HL-60 (cell line): ENCODE results near the gene CD4.

Source experiments
- DNase-seq, 2 experiments: peaks; one replicate each; pipeline ENCODE4 v3.0.0-alpha.2; 2010 to 2020; ENCODE audit warnings: low read depth in 1 of 2, low spot score in 1 of 2
- H3K27ac ChIP-seq: fragments of 250-450 bp; sonication (Bioruptor Pico); replicated peaks from 2 replicates; pipeline ENCODE4 v1.5.1; 2020; ENCODE audit warnings: mild to moderate bottlenecking, moderate library complexity
- H3K27me3 ChIP-seq: fragments of 250-450 bp; sonication (Bioruptor Pico); 2 replicates; pipeline ENCODE4 v1.5.1; 2021; ENCODE audit warnings: mild to moderate bottlenecking, moderate library complexity; ENCODE audit not compliant: insufficient read depth, poor library complexity, severe bottlenecking
- H3K4me3 ChIP-seq: replicated peaks from 2 replicates; pipeline ENCODE4 v1.5.1; 2011; ENCODE audit warnings: mild to moderate bottlenecking, control low read depth, low read length; ENCODE audit not compliant: insufficient read depth
- GABPA ChIP-seq: IDR thresholded peaks from 2 replicates; pipeline ENCODE4 v1.6.1; 2012; ENCODE audit warnings: low read depth
- POLR2AphosphoS5 ChIP-seq: IDR thresholded peaks from 2 replicates; pipeline ENCODE4 v1.6.1; 2012; ENCODE audit warnings: low read depth
- REST ChIP-seq: IDR thresholded peaks from 2 replicates; pipeline ENCODE4 v1.6.1; 2012; ENCODE audit warnings: low read depth; ENCODE audit not compliant: insufficient replicate concordance
- SPI1 ChIP-seq: IDR thresholded peaks from 2 replicates; pipeline ENCODE4 v1.6.1; 2012; ENCODE audit warnings: low read depth, mild to moderate bottlenecking, borderline replicate concordance
- TF ChIP-seq, protein P1 (sequence below): IDR thresholded peaks from one replicate; pipeline ENCODE4 v1.5.1; 2011; ENCODE audit warnings: low read length, control low read depth, inconsistent platforms; ENCODE audit not compliant: insufficient read depth

CD4 gene

GRCh38 chr12:6837370-6838060, 48.2 kb downstream of the CD4 start:
- Histone ChIP-seq H3K4me3 (no peak overlapping the region), H3K27me3 (no peaks in the 10 kb centered on the region), H3K27ac (no peak overlapping the region)
- TF ChIP-seq GABPA = no peak
- no peak for DNase-seq

DNA sequence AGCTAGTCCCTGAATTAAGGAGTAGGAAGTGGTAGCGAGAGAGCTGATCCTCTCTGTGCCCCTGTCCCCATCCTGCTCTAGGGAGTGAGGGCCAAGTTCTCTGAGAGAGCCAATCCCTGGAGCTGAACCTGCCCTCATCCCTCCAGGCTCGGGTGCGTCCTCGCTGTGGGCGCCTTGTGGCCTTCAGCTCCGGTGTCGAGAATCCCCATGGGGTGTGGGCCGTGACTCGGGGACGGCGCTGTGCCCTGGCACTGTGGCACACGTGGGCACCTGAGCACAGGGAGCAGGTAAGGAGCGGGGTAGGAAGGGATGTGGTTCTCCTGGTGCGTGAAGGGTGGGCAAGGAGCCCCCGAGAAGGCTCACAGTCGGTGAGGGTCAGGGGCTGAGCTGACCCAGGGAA, 49.5 kb downstream of the CD4 start:
- DNase-seq = no peak
- no peaks in the 10 kb centered on the region for H3K27me3 ChIP-seq
- H3K27ac ChIP-seq = no peak overlapping the region
- no peak overlapping the region for H3K4me3 ChIP-seq
- TF ChIP-seq GABPA (no peak), REST (no peak), POLR2AphosphoS5 (no peak), SPI1 (no peak)
- TF ChIP-seq, protein P1, sequence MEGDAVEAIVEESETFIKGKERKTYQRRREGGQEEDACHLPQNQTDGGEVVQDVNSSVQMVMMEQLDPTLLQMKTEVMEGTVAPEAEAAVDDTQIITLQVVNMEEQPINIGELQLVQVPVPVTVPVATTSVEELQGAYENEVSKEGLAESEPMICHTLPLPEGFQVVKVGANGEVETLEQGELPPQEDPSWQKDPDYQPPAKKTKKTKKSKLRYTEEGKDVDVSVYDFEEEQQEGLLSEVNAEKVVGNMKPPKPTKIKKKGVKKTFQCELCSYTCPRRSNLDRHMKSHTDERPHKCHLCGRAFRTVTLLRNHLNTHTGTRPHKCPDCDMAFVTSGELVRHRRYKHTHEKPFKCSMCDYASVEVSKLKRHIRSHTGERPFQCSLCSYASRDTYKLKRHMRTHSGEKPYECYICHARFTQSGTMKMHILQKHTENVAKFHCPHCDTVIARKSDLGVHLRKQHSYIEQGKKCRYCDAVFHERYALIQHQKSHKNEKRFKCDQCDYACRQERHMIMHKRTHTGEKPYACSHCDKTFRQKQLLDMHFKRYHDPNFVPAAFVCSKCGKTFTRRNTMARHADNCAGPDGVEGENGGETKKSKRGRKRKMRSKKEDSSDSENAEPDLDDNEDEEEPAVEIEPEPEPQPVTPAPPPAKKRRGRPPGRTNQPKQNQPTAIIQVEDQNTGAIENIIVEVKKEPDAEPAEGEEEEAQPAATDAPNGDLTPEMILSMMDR = no peak

DNA sequence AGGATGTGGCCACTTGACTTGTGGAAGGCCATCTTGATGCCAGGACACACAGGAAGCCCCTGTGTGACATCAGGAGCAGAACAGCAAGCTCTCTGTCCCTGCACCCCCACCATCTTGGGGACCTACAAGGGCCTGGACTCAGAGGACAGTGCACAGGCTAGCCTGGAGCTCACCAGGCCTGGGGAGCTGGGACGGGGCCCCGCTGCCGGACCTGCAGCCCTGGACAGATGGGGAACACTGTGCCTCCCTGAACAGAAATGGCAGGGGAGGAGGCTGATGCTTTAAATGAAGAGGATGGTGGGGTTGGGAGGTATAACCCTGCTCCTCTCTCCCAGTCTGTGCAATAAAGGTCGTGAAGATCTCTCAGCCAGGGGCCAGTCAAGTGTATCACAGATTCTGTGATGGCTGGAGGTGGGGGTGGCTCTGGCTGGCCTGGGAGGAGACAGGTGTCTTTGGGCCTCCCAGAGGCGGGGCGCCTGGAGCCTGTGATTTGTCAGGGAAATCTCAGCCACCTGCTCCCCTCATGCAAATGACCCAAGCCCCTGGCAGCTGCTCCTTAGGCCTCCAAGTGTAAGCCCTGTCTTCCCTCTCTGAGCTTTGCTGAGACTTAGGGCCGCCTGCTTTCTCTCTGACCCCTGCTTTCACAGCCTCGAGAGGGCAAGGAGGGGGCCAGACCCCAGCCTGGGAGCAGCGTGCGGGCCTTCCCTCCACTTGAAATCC, 50.3 kb downstream of the CD4 start:
- H3K27me3 ChIP-seq = no peaks in the 10 kb centered on the region
- no peak for DNase-seq
- no peak overlapping the region for H3K27ac ChIP-seq
- H3K4me3 ChIP-seq = no peak overlapping the region
- TF ChIP-seq SPI1 = no peak
- TF ChIP-seq, protein P1 = no peak

GRCh38 chr12:6840330-6840729, 51.0 kb downstream of the CD4 start:
- Histone ChIP-seq H3K27me3 (no peaks in the 10 kb centered on the region), H3K4me3 (no peak overlapping the region), H3K27ac (no peak overlapping the region)
- no peak for TF ChIP-seq REST
- TF ChIP-seq, protein P1 = no peak
- TF ChIP-seq GABPA = no peak
- no peak for TF ChIP-seq SPI1
- TF ChIP-seq POLR2AphosphoS5 = no peak
- no peak for DNase-seq
